ENCODE measurements around the gene PAQR4.

DNA sequence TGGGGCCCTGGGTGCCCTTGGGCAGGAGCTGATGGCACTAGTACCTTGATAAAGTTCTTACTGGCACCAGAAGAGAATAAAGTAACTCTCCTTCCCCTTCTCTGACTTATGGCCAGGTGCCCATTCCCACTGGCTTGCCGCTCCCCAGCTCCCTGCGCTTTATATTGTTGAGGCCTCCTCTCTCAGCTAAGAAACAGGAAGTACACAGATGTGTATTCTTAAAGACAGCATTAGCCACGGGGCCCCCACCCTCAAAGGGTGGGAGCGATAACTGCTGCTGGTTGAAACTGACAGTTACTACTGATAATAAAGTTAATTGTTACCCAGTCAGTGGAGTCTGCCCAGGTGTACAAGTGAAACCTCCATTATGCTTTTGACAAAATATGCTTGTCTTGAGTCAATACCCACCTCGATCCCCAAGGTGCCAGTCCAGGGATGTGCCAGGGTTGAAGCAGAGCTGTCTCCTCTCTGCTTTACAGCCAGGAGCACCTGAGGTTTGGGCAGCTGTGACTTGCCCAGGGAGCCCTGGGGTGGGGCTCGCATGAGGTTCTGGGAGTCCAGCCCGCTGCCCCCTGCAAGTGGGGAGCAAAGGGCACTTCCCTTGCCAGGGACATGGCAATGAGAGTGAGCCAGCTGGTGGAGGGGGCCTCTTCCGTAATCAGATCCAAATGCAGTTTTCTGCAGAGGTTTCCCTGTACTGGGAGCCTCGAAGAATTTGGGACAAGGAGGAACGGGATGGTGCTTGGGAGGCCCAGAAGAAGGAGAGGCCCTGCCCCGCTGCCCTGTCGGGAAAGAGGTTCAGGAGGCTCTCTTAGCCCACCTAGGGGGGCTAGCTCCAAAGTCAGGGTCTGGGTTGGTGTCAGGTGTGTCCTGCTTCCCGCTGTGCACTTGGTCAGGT is 38.2 kb downstream of the PAQR4 start:
- TF ChIP-seq MAFK (IDR thresholded peaks at IDR 0.05; ENCODE audit: partially characterized antibody) (no peak), POLR2A (IDR thresholded peaks at IDR 0.05; ENCODE audit: low read length) (no peak), EP300 (IDR thresholded peaks at IDR 0.05) (no peak)
- TF ChIP-seq, protein P1, sequence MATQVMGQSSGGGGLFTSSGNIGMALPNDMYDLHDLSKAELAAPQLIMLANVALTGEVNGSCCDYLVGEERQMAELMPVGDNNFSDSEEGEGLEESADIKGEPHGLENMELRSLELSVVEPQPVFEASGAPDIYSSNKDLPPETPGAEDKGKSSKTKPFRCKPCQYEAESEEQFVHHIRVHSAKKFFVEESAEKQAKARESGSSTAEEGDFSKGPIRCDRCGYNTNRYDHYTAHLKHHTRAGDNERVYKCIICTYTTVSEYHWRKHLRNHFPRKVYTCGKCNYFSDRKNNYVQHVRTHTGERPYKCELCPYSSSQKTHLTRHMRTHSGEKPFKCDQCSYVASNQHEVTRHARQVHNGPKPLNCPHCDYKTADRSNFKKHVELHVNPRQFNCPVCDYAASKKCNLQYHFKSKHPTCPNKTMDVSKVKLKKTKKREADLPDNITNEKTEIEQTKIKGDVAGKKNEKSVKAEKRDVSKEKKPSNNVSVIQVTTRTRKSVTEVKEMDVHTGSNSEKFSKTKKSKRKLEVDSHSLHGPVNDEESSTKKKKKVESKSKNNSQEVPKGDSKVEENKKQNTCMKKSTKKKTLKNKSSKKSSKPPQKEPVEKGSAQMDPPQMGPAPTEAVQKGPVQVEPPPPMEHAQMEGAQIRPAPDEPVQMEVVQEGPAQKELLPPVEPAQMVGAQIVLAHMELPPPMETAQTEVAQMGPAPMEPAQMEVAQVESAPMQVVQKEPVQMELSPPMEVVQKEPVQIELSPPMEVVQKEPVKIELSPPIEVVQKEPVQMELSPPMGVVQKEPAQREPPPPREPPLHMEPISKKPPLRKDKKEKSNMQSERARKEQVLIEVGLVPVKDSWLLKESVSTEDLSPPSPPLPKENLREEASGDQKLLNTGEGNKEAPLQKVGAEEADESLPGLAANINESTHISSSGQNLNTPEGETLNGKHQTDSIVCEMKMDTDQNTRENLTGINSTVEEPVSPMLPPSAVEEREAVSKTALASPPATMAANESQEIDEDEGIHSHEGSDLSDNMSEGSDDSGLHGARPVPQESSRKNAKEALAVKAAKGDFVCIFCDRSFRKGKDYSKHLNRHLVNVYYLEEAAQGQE (IDR thresholded peaks at IDR 0.05): no peak
